Measurements from ENCODE around the gene SUN3. TPM values are rescaled to one million over a fixed set of nuclear protein-coding genes. Genes with fewer than 3 reads are reported as not detected.
"Not testable (repeated sequence)": the region's sequence is repeated elsewhere in the genome, so short reads cannot be mapped to it uniquely, and the experiment has no call there.

The SUN3 gene
- total and polyA plus RNA-seq, 8 donors: not detected

GRCh38 chr7:48009954-48010353 is 19.0 kb downstream of the SUN3 start:
- no peaks in the 10 kb centered on the region for H3K9me3 ChIP-seq
- intact Hi-C loops (cut with DNase I): no loop called here
- no peak for ATAC-seq
- no peaks in the 10 kb centered on the region for H3K4me1 ChIP-seq
- H3K27me3 ChIP-seq: no peaks in the 10 kb centered on the region
- no peak for FAIRE-seq
- no peaks in the 10 kb centered on the region for H3K36me3 ChIP-seq
- no peak overlapping the region for H3K27ac ChIP-seq
- 80 to 85% methylated on average over 4 of the region's 4 CpGs for WGBS, 2 donors
- no peak for DNase-seq
- no peak overlapping the region for H3K4me3 ChIP-seq
- no peak for TF ChIP-seq CTCF (IDR thresholded peaks at IDR 0.05)

DNA sequence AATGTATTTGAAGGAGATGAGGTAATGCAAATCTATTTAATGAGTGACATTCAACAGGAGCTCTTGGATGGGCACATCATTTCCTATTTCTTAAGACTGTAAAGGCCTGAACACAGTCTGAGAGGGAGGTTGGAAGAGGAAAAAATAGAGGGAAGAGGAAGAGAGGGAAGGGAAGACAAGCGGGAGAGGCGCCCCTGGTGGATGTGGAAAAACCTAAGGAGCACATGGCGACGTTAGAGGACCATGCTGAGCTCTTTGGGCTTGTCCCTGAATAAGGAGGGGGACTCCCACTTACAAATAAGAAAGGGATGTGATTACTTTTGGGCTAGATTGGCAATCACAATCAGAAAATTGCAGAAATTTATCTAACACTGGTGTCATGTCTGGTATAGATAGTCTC is 19.6 kb downstream of the SUN3 start:
- Histone ChIP-seq H3K36me3 (no peaks in the 10 kb centered on the region), H3K9me3 (no peaks in the 10 kb centered on the region), H3K27ac (no peak overlapping the region), H3K4me1 (no peaks in the 10 kb centered on the region), H3K27me3 (no peaks in the 10 kb centered on the region), H3K4me3 (no peak overlapping the region)
- ATAC-seq: no peak
- intact Hi-C loops (cut with DNase I): no loop called here
- no peak for TF ChIP-seq CTCF (IDR thresholded peaks at IDR 0.05)
- 82 to 87% methylated on average over 4 of the region's 4 CpGs for WGBS, 2 donors
- FAIRE-seq: no peak
- no peak for DNase-seq

DNA sequence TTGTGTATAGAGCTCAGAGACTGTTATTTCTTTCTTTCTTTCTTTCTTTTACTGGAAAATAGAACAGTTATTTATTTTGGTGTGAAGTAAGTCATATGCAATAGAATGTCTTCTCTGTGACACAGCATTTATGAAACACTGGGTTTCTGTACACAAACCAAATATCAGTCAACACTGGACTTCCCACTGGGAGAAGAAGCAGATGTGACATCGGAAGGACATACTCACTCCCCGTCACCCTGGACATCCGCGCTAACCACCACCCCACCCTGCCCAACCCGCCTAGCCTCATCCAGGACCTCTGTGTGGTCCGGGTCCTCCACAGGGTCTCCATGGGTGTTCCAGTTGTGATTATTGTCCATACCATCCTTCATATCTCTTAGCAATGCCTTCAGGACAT is 22.0 kb downstream of the SUN3 start:
- whole genome bisulfite sequencing, 2 donors: 74 to 76% methylated on average over 6 of the region's 6 CpGs
- no peak for FAIRE-seq
- Histone ChIP-seq H3K9me3 (no peaks in the 10 kb centered on the region), H3K4me3 (no peak overlapping the region), H3K27ac (no peak overlapping the region), H3K4me1 (no peaks in the 10 kb centered on the region), H3K27me3 (no peaks in the 10 kb centered on the region), H3K36me3 (no peaks in the 10 kb centered on the region)
- intact Hi-C loops (cut with DNase I): no loop called here
- DNase-seq: no peak
- ATAC-seq: no peak
- TF ChIP-seq CTCF (IDR thresholded peaks at IDR 0.05): no peak

- Histone ChIP-seq H3K36me3 (no peaks in the 10 kb centered on the region), H3K9me3 (no peaks in the 10 kb centered on the region), H3K27me3 (no peaks in the 10 kb centered on the region), H3K4me1 (no peaks in the 10 kb centered on the region), H3K27ac (no peak overlapping the region), H3K4me3 (no peak overlapping the region)
- no peak for TF ChIP-seq CTCF (IDR thresholded peaks at IDR 0.05)
- ATAC-seq (no peak), FAIRE-seq (no peak), DNase-seq (no peak)
- 51 to 52% methylated on average over 5 of the region's 5 CpGs for WGBS, 2 donors
- intact Hi-C loops (cut with DNase I): no loop called here
Observed at GRCh38 chr7:48004638-48005037, 24.3 kb downstream of the SUN3 start.

GRCh38 chr7:48004032-48004431 is 24.9 kb downstream of the SUN3 start:
- no peak for TF ChIP-seq CTCF (IDR thresholded peaks at IDR 0.05)
- H3K27me3 ChIP-seq: no peaks in the 10 kb centered on the region
- no peak overlapping the region for H3K27ac ChIP-seq
- no peaks in the 10 kb centered on the region for H3K4me1 ChIP-seq
- H3K36me3 ChIP-seq: no peaks in the 10 kb centered on the region
- no peak overlapping the region for H3K4me3 ChIP-seq
- H3K9me3 ChIP-seq: no peaks in the 10 kb centered on the region
- WGBS, 2 donors: 56 to 58% methylated on average over 2 of the region's 2 CpGs
- no peak for ATAC-seq
- DNase-seq: no peak
- intact Hi-C loops (cut with DNase I): no loop called here
- FAIRE-seq: no peak

DNA sequence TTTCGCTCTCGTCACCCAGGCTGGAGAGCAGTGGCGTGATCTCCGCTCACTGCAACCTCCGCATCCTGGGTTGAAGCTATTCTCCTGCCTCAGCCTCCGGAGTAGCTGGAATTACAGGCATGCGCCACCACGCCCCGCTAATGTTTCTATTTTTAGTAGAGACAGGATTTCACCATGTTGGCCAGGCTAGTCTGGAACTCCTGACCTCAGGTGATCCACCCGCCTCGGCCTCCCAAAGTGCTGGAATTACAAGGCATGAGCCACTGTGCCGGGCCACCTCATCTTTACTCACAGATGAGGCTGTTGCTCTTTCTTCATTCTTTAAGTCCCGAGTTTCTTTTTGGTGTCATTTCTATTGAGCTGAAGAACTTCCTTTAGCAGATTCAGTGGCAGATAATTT is 28.7 kb downstream of the SUN3 start:
- DNase-seq; H3K9me3 ChIP-seq; H3K27me3 ChIP-seq; FAIRE-seq; H3K27ac ChIP-seq; H3K4me3 ChIP-seq; intact Hi-C loops (cut with DNase I); H3K4me1 ChIP-seq; ATAC-seq; H3K36me3 ChIP-seq: not testable (repeated sequence)
- 87 to 93% methylated on average over 13 of the region's 13 CpGs for WGBS, 2 donors

Measured in pancreas (tissue), 10 donors.